IMR-90 (cell line): ENCODE data around the gene LRRC15. TPM values are rescaled to one million over a fixed set of nuclear protein-coding genes. Genes with fewer than 3 reads are reported as not detected.

ENCODE experiments used
- ATAC-seq: fragments of 200-7000 bp; cut with Tn5 transposase; 2 replicates; pipeline ENCODE4 v1.9.1; 2020; ENCODE audit warnings: low read depth, mild to moderate bottlenecking, moderate library complexity
- BruUV-seq: library from RNA; stranded (reverse); fragments of 400-500 nt; replicated peaks from 2 replicates; lab custom pipeline; 2021; lab: Mats Ljungman, UMichigan
- CTCF ChIA-PET: fragments of 300-600 bp; formaldehyde crosslinking; extraction: SDS; loops from one replicate; lab custom pipeline; 2021; ENCODE audit warnings: antibody characterized with exemption; lab: Yijun Ruan, JAX
- POLR2A ChIA-PET: fragments of 300-600 bp; sonication (Branson Sonifier 250); formaldehyde crosslinking; loops from one replicate; lab custom pipeline; 2022; ENCODE audit warnings: antibody characterized with exemption; ENCODE audit not compliant: unreplicated experiment; lab: Charles Lee
- DNase-seq: peaks from one replicate; pipeline ENCODE4 v3.0.0; 2013
- H2AFZ ChIP-seq: replicated peaks from 2 replicates; pipeline ENCODE3; 2013; ENCODE audit warnings: low read length, mild to moderate bottlenecking; ENCODE audit not compliant: poor library complexity
- H2AK5ac ChIP-seq: 2 replicates; pipeline ENCODE4 v1.6.1; 2013; ENCODE audit warnings: low read depth, low read length, inconsistent platforms
- H2AK9ac ChIP-seq: replicated peaks from 2 replicates; pipeline ENCODE3; 2013; ENCODE audit warnings: mild to moderate bottlenecking, low read depth, low read length, moderate library complexity; ENCODE audit not compliant: poor library complexity
- H2BK120ac ChIP-seq: 2 replicates; pipeline ENCODE4 v1.6.1; 2013; ENCODE audit warnings: low read depth, low read length, inconsistent platforms
- H2BK15ac ChIP-seq: 3 replicates; pipeline ENCODE4 v1.6.1; 2013; ENCODE audit warnings: low read depth, low read length, inconsistent platforms
- H2BK20ac ChIP-seq: 2 replicates; pipeline ENCODE4 v1.6.1; 2013; ENCODE audit warnings: low read depth, mild to moderate bottlenecking, inconsistent platforms, low read length, moderate library complexity
- H2BK5ac ChIP-seq: 2 replicates; pipeline ENCODE4 v1.6.1; 2013; ENCODE audit warnings: mild to moderate bottlenecking, low read depth, low read length, inconsistent platforms; ENCODE audit not compliant: poor library complexity, severe bottlenecking
- H3K14ac ChIP-seq: replicated peaks from 2 replicates; pipeline ENCODE4 v1.6.1; 2013; ENCODE audit warnings: low read depth, low read length, inconsistent platforms
- H3K18ac ChIP-seq: 2 replicates; pipeline ENCODE4 v1.6.1; 2013; ENCODE audit warnings: low read depth, low read length, control low read depth
- H3K23ac ChIP-seq: 2 replicates; pipeline ENCODE4 v1.6.1; 2013; ENCODE audit warnings: low read depth, low read length, inconsistent platforms
- H3K27ac ChIP-seq: 2 replicates; pipeline ENCODE4 v1.5.1; 2013; ENCODE audit warnings: mild to moderate bottlenecking, control low read depth, low read length; ENCODE audit not compliant: insufficient read depth
- H3K27me3 ChIP-seq: 2 replicates; pipeline ENCODE4 v1.6.1; 2013; ENCODE audit warnings: low read length; ENCODE audit not compliant: control insufficient read depth, insufficient read depth
- H3K36me3 ChIP-seq: 2 replicates; pipeline ENCODE4 v1.6.1; 2013; ENCODE audit warnings: low read length, mixed read lengths; ENCODE audit not compliant: control insufficient read depth, insufficient read depth
- H3K4ac ChIP-seq: 2 replicates; pipeline ENCODE4 v1.6.1; 2013; ENCODE audit warnings: low read depth, low read length, inconsistent platforms
- H3K4me1 ChIP-seq: 2 replicates; pipeline ENCODE4 v1.6.1; 2013; ENCODE audit warnings: low read length, mixed read lengths; ENCODE audit not compliant: control insufficient read depth, insufficient read depth
- H3K4me2 ChIP-seq: 2 replicates; pipeline ENCODE4 v1.6.1; 2013; ENCODE audit warnings: low read depth, mild to moderate bottlenecking, control low read depth, low read length, moderate library complexity
- H3K4me3 ChIP-seq: 2 replicates; pipeline ENCODE4 v1.5.1; 2013; ENCODE audit warnings: low read depth, mild to moderate bottlenecking, control low read depth, low read length, moderate library complexity; ENCODE audit not compliant: insufficient read depth
- H3K56ac ChIP-seq: 2 replicates; pipeline ENCODE4 v1.6.1; 2013; ENCODE audit warnings: low read length, inconsistent platforms; ENCODE audit not compliant: insufficient read depth; ENCODE audit errors: extremely low read depth
- H3K79me1 ChIP-seq, 2 experiments: 2 replicates each; pipeline ENCODE4 v1.6.1; 2013; ENCODE audit warnings: low read length in 2 of 2, inconsistent platforms in 1 of 2, low read depth in 1 of 2
- H3K9ac ChIP-seq: 2 replicates; pipeline ENCODE4 v1.6.1; 2013; ENCODE audit warnings: low read depth, low read length, control low read depth
- H3K9me1 ChIP-seq: 2 replicates; pipeline ENCODE4 v1.6.1; 2013; ENCODE audit warnings: low read length, inconsistent platforms; ENCODE audit not compliant: insufficient read depth
- H3K9me3 ChIP-seq: 2 replicates; pipeline ENCODE4 v1.6.1; 2013; ENCODE audit warnings: low read length; ENCODE audit not compliant: control insufficient read depth, insufficient read depth
- H4K20me1 ChIP-seq: 2 replicates; pipeline ENCODE4 v1.6.1; 2013; ENCODE audit warnings: low read length, inconsistent platforms; ENCODE audit not compliant: insufficient read depth
- H4K5ac ChIP-seq: 2 replicates; pipeline ENCODE4 v1.6.1; 2013; ENCODE audit warnings: mild to moderate bottlenecking, low read depth, low read length, control low read depth
- H4K8ac ChIP-seq, 2 experiments: 2 replicates each; pipeline ENCODE4 v1.6.1; 2013; ENCODE audit warnings: low read depth in 2 of 2, low read length in 2 of 2, control low read depth in 1 of 2, inconsistent platforms in 1 of 2
- H4K91ac ChIP-seq: 2 replicates; pipeline ENCODE4 v1.6.1; 2013; ENCODE audit warnings: low read depth, low read length, inconsistent platforms; ENCODE audit not compliant: insufficient read depth
- BHLHE40 ChIP-seq: fragments of 150-350 bp; IDR thresholded peaks from 2 replicates; pipeline ENCODE4 v1.6.1; 2016; ENCODE audit warnings: mild to moderate bottlenecking, low read depth, low read length
- FOS ChIP-seq: fragments of 150-350 bp; IDR thresholded peaks from 2 replicates; pipeline ENCODE4 v1.6.1; 2016; ENCODE audit warnings: low read depth, low read length
- MAFK ChIP-seq: IDR thresholded peaks from 2 replicates; pipeline ENCODE4 v1.6.1; 2012; ENCODE audit warnings: low read depth, low read length, improper control_type of control experiment
- MXI1 ChIP-seq: IDR thresholded peaks from 2 replicates; pipeline ENCODE4 v1.6.1; 2012; ENCODE audit warnings: low read depth, mild to moderate bottlenecking, low read length, moderate library complexity, borderline replicate concordance
- RFX5 ChIP-seq: IDR thresholded peaks from 2 replicates; pipeline ENCODE4 v1.8.0; 2012; ENCODE audit warnings: low read depth, mild to moderate bottlenecking, low read length, moderate library complexity
- WGBS, 2 experiments: methylation state at CpG; one replicate each; pipeline versions ENCODE4 v1.1.5 to v1.1.7; 2013; ENCODE audit warnings: missing lambda C conversion rate in 2 of 2; ENCODE audit not compliant: insufficient read length in 1 of 2; ENCODE audit errors: extremely low coverage in 2 of 2; 5-methylcytosine and 5-hydroxymethylcytosine counted together
- dilution Hi-C: fragments of 300-500 bp; cut with HindIII; formaldehyde crosslinking; loops from one replicate; pipeline ENCODE4 v1.14.3; 2018; ENCODE audit warnings: low sequenced_read_pairs; ENCODE audit not compliant: unreplicated experiment
- in situ Hi-C: fragments of 300-500 bp; cut with MboI; formaldehyde crosslinking; loops from 3 replicates; pipeline ENCODE4 v1.14.3; 2019; ENCODE audit warnings: low sequenced_read_pairs, inconsistent platforms, mixed read lengths
- intact Hi-C: fragments of 100-400 bp; cut with micrococcal nuclease; formaldehyde crosslinking; loops from 2 replicates; pipeline ENCODE4 v1.10.0; 2022
- polyA plus RNA-seq, 3 experiments: library from polyadenylated mRNA; depleted of rRNA; stranded (reverse); fragments of >200 nt; gene quantifications; 2 replicates each; pipeline ENCODE4 v1.2.3, GENCODE V29; 2012; ENCODE audit warnings: low replicate concordance in 1 of 3
- total RNA-seq: library from RNA; depleted of rRNA; stranded (reverse); fragments of >200 nt; gene quantifications from 2 replicates; pipeline ENCODE4 v1.2.3, GENCODE V29; 2012

LRRC15 gene
- total and polyA plus RNA-seq, 2 of the 4 experiments (the other 2 are of a cell fraction) = 2.5 to 9.0 TPM

DNA sequence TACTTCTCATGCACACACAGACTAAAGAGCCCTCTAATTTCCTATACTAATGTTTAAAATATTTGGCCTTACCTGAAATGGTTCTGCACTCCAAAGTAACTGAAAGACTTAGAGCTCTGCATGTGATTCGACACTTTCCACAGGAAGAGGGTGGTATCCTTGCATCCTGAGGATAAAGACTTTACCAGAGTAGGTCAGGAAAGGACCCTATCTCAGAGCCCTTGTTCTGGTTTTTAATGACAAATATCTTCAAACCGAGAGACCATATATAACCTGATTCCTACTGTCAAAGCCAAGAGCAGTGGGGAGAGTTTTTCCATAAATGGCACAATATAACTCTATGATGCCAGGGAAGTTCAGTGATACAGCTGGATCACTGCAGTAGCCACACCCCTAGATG lies 29.6 kb upstream of the LRRC15 start, which contains the start of gene GP5:
Gene GP5 (minus strand): TSS at position 101 of the 400 bp plus-strand sequence. CDS start 984 bp downstream, outside the sequence.
- ATAC-seq = no peak
- intact Hi-C loops = no loop called here
- POLR2A ChIA-PET = interaction anchor here (0.5 to 0.7 kb wide), 2 partner anchors 811 to 1900 kb away, joined by 4 to 11 read pairs; no protein-coding TSS in a partner anchor

More for the DNA sequence above, 29.6 kb upstream of the LRRC15 start, which contains the start of gene GP5:
- DNase-seq = no peak
- H2BK15ac ChIP-seq = no peak within 1 kb of the TSS
- H2BK120ac ChIP-seq = no peak within 1 kb of the TSS
- no peak within 1 kb of the TSS for H4K5ac ChIP-seq
- H3K79me1 ChIP-seq = no peaks in the 10 kb centered on the region
- TF ChIP-seq RFX5 (no peak), BHLHE40 (no peak), FOS (no peak), MXI1 (no peak), MAFK (0 out of 2 replicates have a peak, but pooled peaks have one; percentile 7)
- H4K8ac ChIP-seq = no peak within 1 kb of the TSS
- no peaks in the 10 kb centered on the region for H3K36me3 ChIP-seq
- peaks cover 14% of the 10 kb centered on the region; the same call in 1 of the 2 replicates for H3K27me3 ChIP-seq
- dilution Hi-C loops = no loop called here
- H3K9ac ChIP-seq = no peak within 1 kb of the TSS
- H2AK5ac ChIP-seq = no peak within 1 kb of the TSS
- peak within 1 kb of the TSS; percentile 72 for H2AFZ ChIP-seq
- no peak within 1 kb of the TSS for H3K18ac ChIP-seq
- peak within 1 kb of the TSS; percentile 57; the same call in 1 of the 2 replicates for H3K4me2 ChIP-seq
- H2BK5ac ChIP-seq = no peak within 1 kb of the TSS
- H2BK20ac ChIP-seq = no peak within 1 kb of the TSS
- H3K9me3 ChIP-seq = no peaks in the 10 kb centered on the region; the same call in 1 of the 2 replicates
- 0 out of 2 replicates have a peak, but pooled peaks cover 3% of the 10 kb centered on the region for H3K9me1 ChIP-seq
- no peak within 1 kb of the TSS for H4K91ac ChIP-seq
- no peak within 1 kb of the TSS for H3K14ac ChIP-seq
- CTCF ChIA-PET = interaction anchor here (0.6 to 1.3 kb wide), 2 partner anchors 66 to 657 kb away, joined by 3 to 4 read pairs; no protein-coding TSS in a partner anchor
- H3K4me1 ChIP-seq = peaks cover 9% of the 10 kb centered on the region
- in situ Hi-C loops = no loop called here
- no peak within 1 kb of the TSS for H3K56ac ChIP-seq
- whole genome bisulfite sequencing, 2 experiments = no CpG with 5 or more reads among the region's 2 CpGs
- peak within 1 kb of the TSS; percentile 7; the same call in 1 of the 2 replicates for H3K23ac ChIP-seq
- BruUV-seq = no TSS peak
- H4K20me1 ChIP-seq = no peaks in the 10 kb centered on the region; the same call in 1 of the 2 replicates
- 0 out of 2 replicates have a peak within 1 kb of the TSS, but pooled peaks have one; percentile 7 for H3K4me3 ChIP-seq
- no peak within 1 kb of the TSS for H3K27ac ChIP-seq
- H3K4ac ChIP-seq = no peak within 1 kb of the TSS
- no peak within 1 kb of the TSS for H2AK9ac ChIP-seq
